ENCODE results near the gene INHBE. TPM values are rescaled to one million over a fixed set of nuclear protein-coding genes. Genes with fewer than 3 reads are reported as not detected.

The INHBE gene
- total RNA-seq, 8 experiments from 2014 or later, result 0.41 to 19.9 (median 2.6) TPM

DNA sequence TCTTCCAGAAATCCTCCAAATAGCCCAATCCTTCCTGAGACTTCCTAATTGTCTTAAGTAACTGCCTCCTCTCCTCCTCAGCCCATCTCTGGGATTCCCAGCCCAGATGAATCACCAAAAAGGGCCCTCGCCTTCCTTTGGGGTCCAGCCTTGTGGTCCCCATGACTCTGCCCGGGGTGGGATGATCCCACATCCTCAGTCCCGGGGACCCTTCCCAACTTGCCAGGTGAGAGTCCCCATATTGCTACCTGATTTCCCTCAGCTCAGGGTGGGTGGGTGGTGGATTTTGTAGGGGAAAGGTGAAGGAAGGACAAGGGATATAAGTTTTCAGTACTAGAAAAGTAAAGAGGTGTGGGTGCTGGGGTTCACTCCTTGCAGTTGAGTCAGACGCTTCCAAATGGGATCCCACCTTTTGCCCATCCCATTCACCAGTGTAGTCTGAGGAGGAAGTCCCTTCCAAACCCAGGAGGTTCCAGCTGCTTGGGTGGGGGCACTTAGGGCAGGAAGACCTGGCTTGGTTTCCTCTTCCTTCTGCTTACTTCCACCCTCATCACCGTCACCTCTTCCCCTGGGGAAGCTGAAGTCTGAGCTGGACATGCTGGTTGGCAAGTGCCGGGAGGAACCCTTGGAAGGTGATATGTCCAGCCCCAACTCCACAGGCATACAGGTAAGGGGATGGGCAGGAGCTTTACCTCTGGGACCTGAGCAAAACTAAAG is 10.1 kb downstream of the INHBE start:
- 80 to 100% (median 90%) methylated on average over 1 to 4 of the region's 6 CpGs; no CpG with 5 or more reads in 6 of the 10 experiments for WGBS, 10 experiments
- H3K27ac ChIP-seq, result no peak overlapping the region

DNA sequence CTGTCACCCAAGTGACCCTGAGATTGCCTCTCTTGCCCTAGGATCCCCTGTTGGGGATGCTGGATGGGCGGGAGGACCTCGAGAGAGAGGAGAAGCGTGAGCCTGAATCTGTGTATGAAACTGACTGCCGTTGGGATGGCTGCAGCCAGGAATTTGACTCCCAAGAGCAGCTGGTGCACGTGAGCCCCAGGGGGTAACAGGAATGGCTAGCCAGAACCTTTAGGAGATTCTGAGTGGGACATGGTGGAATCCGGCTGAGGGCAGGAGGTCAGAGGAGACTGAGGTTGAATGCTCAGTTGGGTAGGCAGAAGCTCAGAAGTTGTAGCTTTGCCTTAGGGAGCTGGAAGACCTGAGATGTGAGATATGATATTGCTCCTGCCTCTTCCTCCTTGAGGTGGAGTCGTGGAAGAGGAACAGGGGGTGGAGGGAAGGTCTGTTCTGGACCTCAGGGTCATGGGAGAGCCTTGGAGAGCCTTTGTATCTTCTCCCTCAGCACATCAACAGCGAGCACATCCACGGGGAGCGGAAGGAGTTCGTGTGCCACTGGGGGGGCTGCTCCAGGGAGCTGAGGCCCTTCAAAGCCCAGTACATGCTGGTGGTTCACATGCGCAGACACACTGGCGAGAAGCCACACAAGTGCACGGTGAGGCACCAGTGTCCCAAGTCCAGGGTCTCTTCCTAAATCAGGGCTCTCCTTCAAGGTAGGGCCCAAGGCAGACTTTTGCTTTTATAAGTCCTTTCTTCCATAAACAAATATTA is 10.8 kb downstream of the INHBE start:
- no peak overlapping the region for H3K4me3 ChIP-seq
- H3K27ac ChIP-seq, result no peak overlapping the region
- H3K4me1 ChIP-seq (replicated peaks in 1 of 2), result peaks cover under 1 to 8% of the 10 kb centered on the region in 2 donors
- no peak for ATAC-seq (replicated peaks in 6 of 8)
- in situ Hi-C loops (cut with MboI; ENCODE audit: low pct_unique_long_range_greater_than_20kb in 2 of 9, low sequenced_read_pairs in 9 of 9, unreplicated experiment in 9 of 9), result loop anchor here in 1 of 9 experiments (25.0 kb wide), 1 partner anchor 229 kb away; the partner anchor contains the start of gene SHMT2
- WGBS, 10 experiments, result 59 to 100% (median 87%) methylated on average over 1 to 8 of the region's 14 CpGs; no CpG with 5 or more reads in 3 of the 10 experiments

More for the DNA sequence above, 10.1 kb downstream of the INHBE start:
- in situ Hi-C loops (cut with MboI; ENCODE audit: low pct_unique_long_range_greater_than_20kb in 2 of 9, low sequenced_read_pairs in 9 of 9, unreplicated experiment in 9 of 9), result loop anchor here in 1 of 9 experiments (25.0 kb wide), 1 partner anchor 228 kb away; the partner anchor contains the start of gene SHMT2
- Histone ChIP-seq H3K4me3 (no peak overlapping the region), H3K4me1 (replicated peaks in 1 of 2) (peaks cover 5 to 11% of the 10 kb centered on the region in 2 donors)
- ATAC-seq (replicated peaks in 6 of 8), result no peak

DNA sequence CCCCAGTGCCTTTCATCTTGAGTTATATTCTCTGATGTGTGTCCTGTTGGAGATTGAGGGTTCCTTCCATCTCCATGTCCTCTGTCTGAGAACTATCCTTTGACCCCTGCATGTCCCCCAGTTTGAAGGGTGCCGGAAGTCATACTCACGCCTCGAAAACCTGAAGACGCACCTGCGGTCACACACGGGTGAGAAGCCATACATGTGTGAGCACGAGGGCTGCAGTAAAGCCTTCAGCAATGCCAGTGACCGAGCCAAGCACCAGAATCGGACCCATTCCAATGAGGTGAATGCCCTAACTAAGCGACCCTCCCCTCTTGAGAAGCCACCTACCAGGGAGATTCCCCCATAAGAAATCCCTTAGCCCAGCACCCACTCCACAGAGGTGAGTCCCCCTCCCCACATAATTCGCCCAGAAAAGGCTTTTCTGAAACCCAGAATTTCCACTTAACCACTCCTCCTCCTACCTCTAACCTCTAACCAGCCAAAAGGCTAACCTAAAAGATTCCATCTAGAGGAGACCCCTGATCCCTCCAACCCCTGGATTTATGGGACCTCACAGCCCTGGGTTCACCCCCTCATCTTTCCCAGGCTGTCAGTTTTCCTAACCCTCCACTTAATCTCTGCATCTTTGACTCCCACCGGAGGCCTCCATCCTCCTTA is 12.2 kb downstream of the INHBE start:
- H3K4me3 ChIP-seq, result no peak overlapping the region
- WGBS, 10 experiments, result 53 to 100% (median 96%) methylated on average over 1 to 5 of the region's 12 CpGs
- no peak for ATAC-seq (replicated peaks in 6 of 8)
- in situ Hi-C loops (cut with MboI; ENCODE audit: low pct_unique_long_range_greater_than_20kb in 2 of 9, low sequenced_read_pairs in 9 of 9, unreplicated experiment in 9 of 9), result loop anchor here in 1 of 9 experiments (25.0 kb wide), 1 partner anchor 230 kb away; the partner anchor contains the start of gene SHMT2
- peaks cover 0 to 7% of the 10 kb centered on the region in 2 donors for H3K4me1 ChIP-seq (replicated peaks in 1 of 2)
- no peak overlapping the region for H3K27ac ChIP-seq

DNA sequence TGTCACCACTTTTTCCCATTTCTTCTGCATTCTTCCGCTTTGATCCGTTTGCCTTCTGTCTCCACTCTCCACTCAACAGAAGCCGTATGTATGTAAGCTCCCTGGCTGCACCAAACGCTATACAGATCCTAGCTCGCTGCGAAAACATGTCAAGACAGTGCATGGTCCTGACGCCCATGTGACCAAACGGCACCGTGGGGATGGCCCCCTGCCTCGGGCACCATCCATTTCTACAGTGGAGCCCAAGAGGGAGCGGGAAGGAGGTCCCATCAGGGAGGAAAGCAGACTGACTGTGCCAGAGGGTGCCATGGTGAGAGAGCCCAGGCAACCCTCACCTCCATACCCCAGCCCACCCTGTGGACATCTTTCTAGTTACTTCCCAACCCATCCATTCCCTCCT is 12.8 kb downstream of the INHBE start:
- WGBS, 10 experiments, result 72 to 100% (median 86%) methylated on average over 1 to 9 of the region's 11 CpGs; no CpG with 5 or more reads in 2 of the 10 experiments
- in situ Hi-C loops (cut with MboI; ENCODE audit: low pct_unique_long_range_greater_than_20kb in 2 of 9, low sequenced_read_pairs in 9 of 9, unreplicated experiment in 9 of 9), result loop anchor here in 1 of 9 experiments (25.0 kb wide), 1 partner anchor 231 kb away; the partner anchor contains the start of gene SHMT2
- ATAC-seq (replicated peaks in 6 of 8), result no peak

DNA sequence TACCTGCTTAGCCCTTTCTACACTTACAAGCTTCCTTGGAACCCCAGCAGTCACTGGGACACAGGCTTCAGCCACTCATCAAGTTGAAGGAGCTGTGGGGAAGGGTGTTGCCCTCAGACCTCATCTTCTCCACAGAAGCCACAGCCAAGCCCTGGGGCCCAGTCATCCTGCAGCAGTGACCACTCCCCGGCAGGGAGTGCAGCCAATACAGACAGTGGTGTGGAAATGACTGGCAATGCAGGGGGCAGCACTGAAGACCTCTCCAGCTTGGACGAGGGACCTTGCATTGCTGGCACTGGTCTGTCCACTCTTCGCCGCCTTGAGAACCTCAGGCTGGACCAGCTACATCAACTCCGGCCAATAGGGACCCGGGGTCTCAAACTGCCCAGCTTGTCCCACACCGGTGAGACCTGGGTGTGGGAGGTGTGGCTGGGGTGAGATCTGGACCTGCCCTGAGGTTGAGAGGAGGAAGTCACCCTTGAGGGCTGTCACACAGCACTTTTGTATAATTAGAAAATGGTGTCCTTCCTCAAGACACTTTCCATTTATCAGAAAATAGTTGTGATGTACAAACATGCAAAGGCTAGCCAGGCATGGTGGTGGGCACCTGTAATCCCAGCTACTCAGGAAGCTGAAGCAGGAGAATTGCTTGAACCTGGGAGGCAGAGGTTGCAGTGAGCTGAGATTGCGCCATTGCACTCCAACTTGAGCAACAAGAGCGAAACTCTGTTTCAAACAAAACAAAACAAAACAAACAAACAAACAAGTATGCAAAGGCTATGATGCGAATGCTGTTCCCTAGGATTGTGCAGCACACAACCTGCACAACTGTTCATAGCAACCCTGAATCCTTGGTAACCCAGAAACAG is 14.4 kb downstream of the INHBE start:
- Histone ChIP-seq H3K4me3 (no peak overlapping the region), H3K27ac (no peak overlapping the region), H3K4me1 (replicated peaks in 1 of 2) (no peaks in the 10 kb centered on the region)
- WGBS, 10 experiments, result 28 to 100% (median 89%) methylated on average over 1 to 8 of the region's 10 CpGs; no CpG with 5 or more reads in 1 of the 10 experiments
- peak in 3 of 8 experiments; percentile 72 to 99 (median 99) for ATAC-seq (replicated peaks in 6 of 8)
- in situ Hi-C loops (cut with MboI; ENCODE audit: low pct_unique_long_range_greater_than_20kb in 2 of 9, low sequenced_read_pairs in 9 of 9, unreplicated experiment in 9 of 9), result loop anchor here in 1 of 9 experiments (25.0 kb wide), 1 partner anchor 232 kb away; the partner anchor contains the start of gene SHMT2

More for the DNA sequence above, 12.8 kb downstream of the INHBE start:
- Histone ChIP-seq H3K27ac (no peak overlapping the region), H3K4me1 (replicated peaks in 1 of 2) (peaks cover 0 to 2% of the 10 kb centered on the region in 2 donors), H3K4me3 (no peak overlapping the region)

DNA sequence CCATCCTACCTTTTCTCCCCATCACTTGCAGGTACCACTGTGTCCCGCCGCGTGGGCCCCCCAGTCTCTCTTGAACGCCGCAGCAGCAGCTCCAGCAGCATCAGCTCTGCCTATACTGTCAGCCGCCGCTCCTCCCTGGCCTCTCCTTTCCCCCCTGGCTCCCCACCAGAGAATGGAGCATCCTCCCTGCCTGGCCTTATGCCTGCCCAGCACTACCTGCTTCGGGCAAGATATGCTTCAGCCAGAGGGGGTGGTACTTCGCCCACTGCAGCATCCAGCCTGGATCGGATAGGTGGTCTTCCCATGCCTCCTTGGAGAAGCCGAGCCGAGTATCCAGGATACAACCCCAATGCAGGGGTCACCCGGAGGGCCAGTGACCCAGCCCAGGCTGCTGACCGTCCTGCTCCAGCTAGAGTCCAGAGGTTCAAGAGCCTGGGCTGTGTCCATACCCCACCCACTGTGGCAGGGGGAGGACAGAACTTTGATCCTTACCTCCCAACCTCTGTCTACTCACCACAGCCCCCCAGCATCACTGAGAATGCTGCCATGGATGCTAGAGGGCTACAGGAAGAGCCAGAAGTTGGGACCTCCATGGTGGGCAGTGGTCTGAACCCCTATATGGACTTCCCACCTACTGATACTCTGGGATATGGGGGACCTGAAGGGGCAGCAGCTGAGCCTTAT is 15.3 kb downstream of the INHBE start:
- 97 to 100% (median 100%) methylated on average over 1 to 9 of the region's 14 CpGs; no CpG with 5 or more reads in 6 of the 10 experiments for WGBS, 10 experiments
- H3K4me1 ChIP-seq (replicated peaks in 1 of 2), result peaks cover 0 to under 1% of the 10 kb centered on the region in 2 donors
- H3K4me3 ChIP-seq, result no peak overlapping the region
- no peak overlapping the region for H3K27ac ChIP-seq
- in situ Hi-C loops (cut with MboI; ENCODE audit: low pct_unique_long_range_greater_than_20kb in 2 of 9, low sequenced_read_pairs in 9 of 9, unreplicated experiment in 9 of 9), result loop anchor here in 1 of 9 experiments (25.0 kb wide), 1 partner anchor 233 kb away; the partner anchor contains the start of gene SHMT2
- ATAC-seq (replicated peaks in 6 of 8), result no peak

DNA sequence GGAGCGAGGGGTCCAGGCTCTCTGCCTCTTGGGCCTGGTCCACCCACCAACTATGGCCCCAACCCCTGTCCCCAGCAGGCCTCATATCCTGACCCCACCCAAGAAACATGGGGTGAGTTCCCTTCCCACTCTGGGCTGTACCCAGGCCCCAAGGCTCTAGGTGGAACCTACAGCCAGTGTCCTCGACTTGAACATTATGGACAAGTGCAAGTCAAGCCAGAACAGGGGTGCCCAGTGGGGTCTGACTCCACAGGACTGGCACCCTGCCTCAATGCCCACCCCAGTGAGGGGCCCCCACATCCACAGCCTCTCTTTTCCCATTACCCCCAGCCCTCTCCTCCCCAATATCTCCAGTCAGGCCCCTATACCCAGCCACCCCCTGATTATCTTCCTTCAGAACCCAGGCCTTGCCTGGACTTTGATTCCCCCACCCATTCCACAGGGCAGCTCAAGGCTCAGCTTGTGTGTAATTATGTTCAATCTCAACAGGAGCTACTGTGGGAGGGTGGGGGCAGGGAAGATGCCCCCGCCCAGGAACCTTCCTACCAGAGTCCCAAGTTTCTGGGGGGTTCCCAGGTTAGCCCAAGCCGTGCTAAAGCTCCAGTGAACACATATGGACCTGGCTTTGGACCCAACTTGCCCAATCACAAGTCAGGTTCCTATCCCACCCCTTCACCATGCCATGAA is 16.0 kb downstream of the INHBE start:
- in situ Hi-C loops (cut with MboI; ENCODE audit: low pct_unique_long_range_greater_than_20kb in 2 of 9, low sequenced_read_pairs in 9 of 9, unreplicated experiment in 9 of 9), result loop anchor here in 1 of 9 experiments (25.0 kb wide), 1 partner anchor 234 kb away; the partner anchor contains the start of gene SHMT2
- peaks cover 0 to 7% of the 10 kb centered on the region in 2 donors for H3K4me1 ChIP-seq (replicated peaks in 1 of 2)
- 60% methylated on average over 1 of the region's 4 CpGs; no CpG with 5 or more reads in 9 of the 10 experiments for WGBS, 10 experiments
- no peak overlapping the region for H3K4me3 ChIP-seq
- no peak for ATAC-seq (replicated peaks in 6 of 8)
- H3K27ac ChIP-seq, result no peak overlapping the region

DNA sequence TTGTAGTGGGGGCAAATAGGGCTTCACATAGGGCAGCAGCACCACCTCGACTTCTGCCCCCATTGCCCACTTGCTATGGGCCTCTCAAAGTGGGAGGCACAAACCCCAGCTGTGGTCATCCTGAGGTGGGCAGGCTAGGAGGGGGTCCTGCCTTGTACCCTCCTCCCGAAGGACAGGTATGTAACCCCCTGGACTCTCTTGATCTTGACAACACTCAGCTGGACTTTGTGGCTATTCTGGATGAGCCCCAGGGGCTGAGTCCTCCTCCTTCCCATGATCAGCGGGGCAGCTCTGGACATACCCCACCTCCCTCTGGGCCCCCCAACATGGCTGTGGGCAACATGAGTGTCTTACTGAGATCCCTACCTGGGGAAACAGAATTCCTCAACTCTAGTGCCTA is 16.6 kb downstream of the INHBE start:
- no peak overlapping the region for H3K4me3 ChIP-seq
- H3K27ac ChIP-seq, result no peak overlapping the region
- H3K4me1 ChIP-seq (replicated peaks in 1 of 2), result peaks cover 0 to 11% of the 10 kb centered on the region in 2 donors
- WGBS, 10 experiments, result 40 to 94% (median 50%) methylated on average over 1 to 3 of the region's 3 CpGs; no CpG with 5 or more reads in 7 of the 10 experiments
- in situ Hi-C loops (cut with MboI; ENCODE audit: low pct_unique_long_range_greater_than_20kb in 2 of 9, low sequenced_read_pairs in 9 of 9, unreplicated experiment in 9 of 9), result loop anchor here in 1 of 9 experiments (25.0 kb wide), 1 partner anchor 234 kb away; the partner anchor contains the start of gene SHMT2
- ATAC-seq (replicated peaks in 6 of 8), result no peak

DNA sequence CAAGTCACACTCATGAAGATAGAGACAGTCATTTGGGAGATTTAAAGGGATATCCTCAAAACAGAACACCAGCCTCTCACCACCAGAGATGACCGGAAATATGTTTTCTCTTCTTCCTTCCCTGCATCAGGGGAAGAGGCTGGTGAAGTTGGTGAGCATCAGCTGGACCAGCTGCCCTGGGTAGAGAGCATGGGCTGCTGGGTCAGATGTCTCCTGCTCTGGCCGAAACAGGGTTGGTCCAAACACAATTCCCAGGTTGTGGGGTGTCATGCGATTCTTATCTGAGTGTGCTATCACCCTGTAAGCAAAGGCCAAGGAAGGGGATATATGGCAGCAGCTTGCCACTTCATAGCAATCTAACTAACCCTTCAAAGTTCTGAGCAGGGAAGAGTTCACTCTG is 17.3 kb downstream of the INHBE start:
- in situ Hi-C loops (cut with MboI; ENCODE audit: low pct_unique_long_range_greater_than_20kb in 2 of 9, low sequenced_read_pairs in 9 of 9, unreplicated experiment in 9 of 9), result loop anchor here in 1 of 9 experiments (25.0 kb wide), 1 partner anchor 235 kb away; the partner anchor contains the start of gene SHMT2
- no peak for ATAC-seq (replicated peaks in 6 of 8)
- WGBS, 10 experiments, result 58 to 100% (median 93%) methylated on average over 1 to 3 of the region's 3 CpGs; no CpG with 5 or more reads in 3 of the 10 experiments
- H3K27ac ChIP-seq, result no peak overlapping the region
- H3K4me1 ChIP-seq (replicated peaks in 1 of 2), result peaks cover 0 to 11% of the 10 kb centered on the region in 2 donors
- no peak overlapping the region for H3K4me3 ChIP-seq

DNA sequence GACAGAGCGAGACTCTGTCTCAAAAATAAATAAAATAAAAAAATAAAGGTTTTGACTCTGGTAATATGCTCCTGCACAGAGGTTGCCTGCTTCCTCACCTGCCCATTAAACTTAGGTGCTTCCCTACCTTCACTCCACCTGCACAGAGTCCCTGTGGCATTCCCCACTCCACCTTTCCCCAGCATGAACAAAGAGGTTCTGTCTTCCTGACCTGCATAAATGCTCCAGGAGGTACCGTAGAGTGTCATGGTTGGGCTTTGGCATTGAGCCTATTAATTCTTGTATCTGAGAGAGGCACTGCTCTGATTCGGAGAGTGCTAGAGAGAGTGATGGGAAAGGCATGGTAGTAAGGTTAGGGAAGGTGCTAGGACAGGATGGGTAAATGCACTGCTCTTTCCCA is 18.3 kb downstream of the INHBE start:
- H3K4me3 ChIP-seq, result no peak overlapping the region
- WGBS, 10 experiments, result 0 to 100% (median 63%) methylated on average over 1 to 3 of the region's 3 CpGs; no CpG with 5 or more reads in 1 of the 10 experiments
- peaks cover 0 to 13% of the 10 kb centered on the region in 2 donors for H3K4me1 ChIP-seq (replicated peaks in 1 of 2)
- H3K27ac ChIP-seq, result no peak overlapping the region
- no peak for ATAC-seq (replicated peaks in 6 of 8)
- in situ Hi-C loops (cut with MboI; ENCODE audit: low pct_unique_long_range_greater_than_20kb in 2 of 9, low sequenced_read_pairs in 9 of 9, unreplicated experiment in 9 of 9), result loop anchor here in 1 of 9 experiments (25.0 kb wide), 1 partner anchor 236 kb away; the partner anchor contains the start of gene SHMT2
